ENCODE data around the gene PLPP2.

PLPP2 gene

DNA sequence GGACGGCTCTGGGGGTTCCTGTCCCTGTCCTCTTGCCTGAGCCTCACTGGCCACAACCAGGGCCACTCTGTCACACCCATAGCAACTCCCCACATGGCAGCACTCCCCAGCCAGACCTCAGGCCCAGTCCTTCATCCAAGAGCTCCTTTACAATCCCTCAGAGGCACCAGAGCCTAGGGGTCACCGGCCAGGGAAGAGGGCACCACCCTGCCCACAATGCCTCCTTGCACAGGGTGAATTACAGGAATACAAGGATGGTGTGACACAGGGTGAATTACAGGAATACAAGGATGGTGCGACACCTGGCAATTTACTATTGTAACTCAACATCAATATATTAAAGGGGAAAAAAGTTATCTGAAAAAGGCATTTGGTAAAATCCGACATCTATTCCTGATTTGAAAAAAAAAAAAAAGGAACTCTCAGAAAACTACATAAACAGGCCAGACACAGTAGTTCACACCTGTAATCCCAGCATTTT, 36.9 kb upstream of the PLPP2 start:
- Histone ChIP-seq H3K79me2 (ENCODE audit: low read length) (no peaks in the 10 kb centered on the region), H3K9me3 (replicated peaks; ENCODE audit: insufficient read depth, low read length) (no peaks in the 10 kb centered on the region), H4K20me1 (ENCODE audit: insufficient read depth, low read length) (no peaks in the 10 kb centered on the region), H3K4me1 (ENCODE audit: low read length) (no peaks in the 10 kb centered on the region), H3K36me3 (replicated peaks; ENCODE audit: insufficient read depth, low read length) (no peaks in the 10 kb centered on the region), H3K4me3 (ENCODE audit: low read length) (no peak overlapping the region), H3F3A (ENCODE audit: insufficient read depth, low read length) (no peaks in the 10 kb centered on the region), H3K9ac (ENCODE audit: low read length) (no peak overlapping the region), H3K27ac (ENCODE audit: low read length) (no peak overlapping the region), H3K9me2 (replicated peaks; ENCODE audit: insufficient read depth, low read length) (no peaks in the 10 kb centered on the region), H3K4me2 (ENCODE audit: low read depth, low read length) (no peak overlapping the region), H3K27me3 (replicated peaks; ENCODE audit: insufficient read depth, low read length) (peaks cover 87% of the 10 kb centered on the region), H2AFZ (ENCODE audit: low read length) (no peak overlapping the region)
- no peak for DNase-seq
- TF ChIP-seq EZH2 (optimal IDR thresholded peaks at IDR 0.05; ENCODE audit: low read depth, low read length) (no peak), EZH2phosphoT487 (IDR thresholded peaks at IDR 0.05; ENCODE audit: low read length) (no peak)
- TF ChIP-seq, protein P1, sequence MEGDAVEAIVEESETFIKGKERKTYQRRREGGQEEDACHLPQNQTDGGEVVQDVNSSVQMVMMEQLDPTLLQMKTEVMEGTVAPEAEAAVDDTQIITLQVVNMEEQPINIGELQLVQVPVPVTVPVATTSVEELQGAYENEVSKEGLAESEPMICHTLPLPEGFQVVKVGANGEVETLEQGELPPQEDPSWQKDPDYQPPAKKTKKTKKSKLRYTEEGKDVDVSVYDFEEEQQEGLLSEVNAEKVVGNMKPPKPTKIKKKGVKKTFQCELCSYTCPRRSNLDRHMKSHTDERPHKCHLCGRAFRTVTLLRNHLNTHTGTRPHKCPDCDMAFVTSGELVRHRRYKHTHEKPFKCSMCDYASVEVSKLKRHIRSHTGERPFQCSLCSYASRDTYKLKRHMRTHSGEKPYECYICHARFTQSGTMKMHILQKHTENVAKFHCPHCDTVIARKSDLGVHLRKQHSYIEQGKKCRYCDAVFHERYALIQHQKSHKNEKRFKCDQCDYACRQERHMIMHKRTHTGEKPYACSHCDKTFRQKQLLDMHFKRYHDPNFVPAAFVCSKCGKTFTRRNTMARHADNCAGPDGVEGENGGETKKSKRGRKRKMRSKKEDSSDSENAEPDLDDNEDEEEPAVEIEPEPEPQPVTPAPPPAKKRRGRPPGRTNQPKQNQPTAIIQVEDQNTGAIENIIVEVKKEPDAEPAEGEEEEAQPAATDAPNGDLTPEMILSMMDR (IDR thresholded peaks at IDR 0.05; ENCODE audit: low read length) = no peak

DNA sequence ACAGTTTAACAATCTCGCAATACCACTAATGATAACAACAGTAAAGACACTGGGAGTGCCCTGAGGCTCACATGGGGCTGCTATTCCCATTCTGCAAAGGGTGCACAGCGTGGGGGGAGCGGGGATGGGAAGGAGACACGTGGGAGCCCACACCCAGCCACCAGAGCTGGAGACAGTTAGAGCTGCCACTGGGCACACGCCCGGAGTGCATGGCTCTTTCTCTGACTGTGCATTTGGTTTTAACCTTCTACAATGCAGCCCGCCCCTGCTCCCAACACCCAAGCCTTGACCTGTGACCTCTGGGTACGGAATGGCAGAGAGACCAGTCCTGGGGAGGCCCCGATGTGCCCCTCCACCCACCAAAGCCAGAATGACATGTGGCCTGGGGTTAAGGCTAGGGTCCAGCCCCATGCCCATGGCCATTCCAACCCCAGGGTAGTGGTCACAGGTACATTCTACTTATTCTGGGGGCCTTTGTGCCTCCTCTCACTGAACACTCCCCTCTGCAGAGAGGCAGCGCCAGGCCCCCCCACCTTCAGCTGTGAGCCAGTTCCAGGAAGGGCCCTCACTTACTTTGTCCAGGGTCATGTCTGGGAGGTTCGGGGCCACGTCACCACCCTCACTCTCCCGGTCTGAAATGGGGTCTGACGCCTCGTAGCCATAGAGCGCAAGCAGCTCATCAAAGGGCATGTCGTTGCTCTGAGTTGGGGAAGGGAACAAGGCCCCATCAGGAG, 36.3 kb upstream of the PLPP2 start:
- H3K9ac ChIP-seq (ENCODE audit: low read length) = no peak overlapping the region

DNA sequence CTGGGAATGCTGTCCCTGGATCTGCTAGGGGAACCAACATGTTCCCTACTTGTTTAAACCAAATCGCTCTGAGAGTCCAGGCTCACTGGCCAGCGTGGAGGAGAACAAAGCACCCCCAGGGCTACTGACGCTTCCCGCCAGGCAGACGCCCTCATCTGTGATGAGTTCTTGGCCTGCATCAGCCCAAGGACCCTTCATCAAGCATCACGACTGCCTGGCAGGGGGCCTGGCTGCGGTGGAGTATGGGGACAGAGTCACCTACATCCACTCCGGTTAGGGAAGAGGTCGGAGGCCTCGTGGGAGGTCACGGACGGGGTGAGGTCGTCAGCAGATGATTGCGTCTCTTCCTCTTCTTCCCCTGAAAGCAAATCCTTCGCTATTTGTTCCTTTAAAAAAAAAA, 35.7 kb upstream of the PLPP2 start:
- Histone ChIP-seq H3K9me2 (replicated peaks; ENCODE audit: insufficient read depth, low read length) (no peaks in the 10 kb centered on the region), H3K4me2 (ENCODE audit: low read depth, low read length) (no peak overlapping the region), H4K20me1 (ENCODE audit: insufficient read depth, low read length) (no peaks in the 10 kb centered on the region), H3K79me2 (ENCODE audit: low read length) (no peaks in the 10 kb centered on the region), H3K9me3 (replicated peaks; ENCODE audit: insufficient read depth, low read length) (no peaks in the 10 kb centered on the region), H3K27ac (ENCODE audit: low read length) (no peak overlapping the region), H3K27me3 (replicated peaks; ENCODE audit: insufficient read depth, low read length) (peaks cover 94% of the 10 kb centered on the region), H3K36me3 (replicated peaks; ENCODE audit: insufficient read depth, low read length) (no peaks in the 10 kb centered on the region), H3K4me1 (ENCODE audit: low read length) (no peaks in the 10 kb centered on the region), H3K9ac (ENCODE audit: low read length) (no peak overlapping the region), H2AFZ (ENCODE audit: low read length) (no peak overlapping the region), H3K4me3 (ENCODE audit: low read length) (no peak overlapping the region), H3F3A (ENCODE audit: insufficient read depth, low read length) (no peaks in the 10 kb centered on the region)
- no peak for TF ChIP-seq EZH2phosphoT487 (IDR thresholded peaks at IDR 0.05; ENCODE audit: low read length)
- TF ChIP-seq EZH2 (optimal IDR thresholded peaks at IDR 0.05; ENCODE audit: low read depth, low read length) = no peak
- TF ChIP-seq, protein P1 (IDR thresholded peaks at IDR 0.05; ENCODE audit: low read length) = no peak
- no peak for DNase-seq

More for the DNA sequence above, 36.3 kb upstream of the PLPP2 start:
- no peak for DNase-seq
- no peak overlapping the region for H2AFZ ChIP-seq (ENCODE audit: low read length)
- H3K9me2 ChIP-seq (replicated peaks; ENCODE audit: insufficient read depth, low read length) = no peaks in the 10 kb centered on the region
- H3K4me2 ChIP-seq (ENCODE audit: low read depth, low read length) = no peak overlapping the region
- no peaks in the 10 kb centered on the region for H3K36me3 ChIP-seq (replicated peaks; ENCODE audit: insufficient read depth, low read length)
- H3K9me3 ChIP-seq (replicated peaks; ENCODE audit: insufficient read depth, low read length) = no peaks in the 10 kb centered on the region
- TF ChIP-seq EZH2phosphoT487 (IDR thresholded peaks at IDR 0.05; ENCODE audit: low read length) (no peak), EZH2 (optimal IDR thresholded peaks at IDR 0.05; ENCODE audit: low read depth, low read length) (no peak)
- TF ChIP-seq, protein P1 (IDR thresholded peaks at IDR 0.05; ENCODE audit: low read length) = no peak
- H3K4me3 ChIP-seq (ENCODE audit: low read length) = no peak overlapping the region
- H4K20me1 ChIP-seq (ENCODE audit: insufficient read depth, low read length) = no peaks in the 10 kb centered on the region
- no peaks in the 10 kb centered on the region for H3F3A ChIP-seq (ENCODE audit: insufficient read depth, low read length)
- no peak overlapping the region for H3K27ac ChIP-seq (ENCODE audit: low read length)
- H3K4me1 ChIP-seq (ENCODE audit: low read length) = no peaks in the 10 kb centered on the region
- peaks cover 93% of the 10 kb centered on the region for H3K27me3 ChIP-seq (replicated peaks; ENCODE audit: insufficient read depth, low read length)
- H3K79me2 ChIP-seq (ENCODE audit: low read length) = no peaks in the 10 kb centered on the region
